Measurements from ENCODE around the gene TTN. TPM values are rescaled to one million over a fixed set of nuclear protein-coding genes. Genes with fewer than 3 reads are reported as not detected.

The TTN gene
- total RNA-seq, 1 experiment from 2014 or later, result 0.05 TPM

- CTCF ChIA-PET, result interaction anchor here (1.0 kb wide), 1 partner anchor 22 kb away, joined by 3 read pairs; no protein-coding TSS in a partner anchor
- RAD21 ChIA-PET (ENCODE audit: low non-redundant PET in 1 of 2, low total read pairs in 2 of 2, uncharacterized antibody in 2 of 2, unreplicated experiment in 2 of 2), result no interaction called here
- Histone ChIP-seq H2AFZ (ENCODE audit: low read depth, low read length, poor library complexity, severe bottlenecking) (no peak overlapping the region), H3K9me3 (ENCODE audit: control insufficient read depth in 1 of 2, insufficient read depth in 1 of 2, low read depth in 1 of 2, low read length in 2 of 2) (no peaks in the 10 kb centered on the region), H3K27me3 (ENCODE audit: insufficient read depth, low read length) (peaks cover 91% of the 10 kb centered on the region), H3K36me3 (ENCODE audit: control insufficient read depth in 1 of 2, insufficient read depth in 2 of 2, low read length in 2 of 2) (no peaks in the 10 kb centered on the region), H3K79me2 (ENCODE audit: insufficient read depth, low read length) (no peaks in the 10 kb centered on the region), H3K4me3 (replicated peaks in 1 of 2; ENCODE audit: low read depth in 1 of 2, low read length in 2 of 2) (no peak overlapping the region), H4K20me1 (ENCODE audit: insufficient read depth) (0 out of 2 replicates have a peak, but pooled peaks cover 6% of the 10 kb centered on the region), H3K27ac (ENCODE audit: low read depth, low read length) (no peak overlapping the region), H3K4me2 (ENCODE audit: low read length) (no peak overlapping the region), H3K9me2 (ENCODE audit: insufficient read depth) (no peaks in the 10 kb centered on the region), H3K4me1 (ENCODE audit: control insufficient read depth in 1 of 2, insufficient read depth in 2 of 2, low read length in 2 of 2) (no peaks in the 10 kb centered on the region), H3K9ac (ENCODE audit: low read length) (no peak overlapping the region)
- POLR2A ChIA-PET, result no interaction called here
- no TSS peak for BruUV-seq (replicated peaks)
- DNase-seq (ENCODE audit: low read depth, low spot score) (no peak), ATAC-seq (no peak)
- no peak for TF ChIP-seq ATF3 (IDR thresholded peaks at IDR 0.05)
- TF ChIP-seq EZH2phosphoT487 (IDR thresholded peaks at IDR 0.05; ENCODE audit: borderline replicate concordance), result no peak
- TF ChIP-seq POLR2A (IDR thresholded peaks at IDR 0.05; ENCODE audit: borderline replicate concordance, extremely low read depth, insufficient read depth, insufficient read length), result no peak
- TF ChIP-seq JUND (IDR thresholded peaks at IDR 0.05), result no peak
- TF ChIP-seq ELF1 (IDR thresholded peaks at IDR 0.05; ENCODE audit: borderline replicate concordance, low read depth), result no peak
- no peak for TF ChIP-seq SIN3A (IDR thresholded peaks at IDR 0.05; ENCODE audit: low read depth)
- no peak for TF ChIP-seq ZNF274 (IDR thresholded peaks at IDR 0.05; ENCODE audit: low read depth, low read length)
- TF ChIP-seq POLR2AphosphoS5 (IDR thresholded peaks at IDR 0.05; ENCODE audit: low read depth, low read length), result no peak
- TF ChIP-seq EZH2 (IDR thresholded peaks at IDR 0.05), result no peak
- TF ChIP-seq RAD21 (IDR thresholded peaks at IDR 0.05; ENCODE audit: low read depth), result no peak
- no peak for TF ChIP-seq FOSL1 (IDR thresholded peaks at IDR 0.05; ENCODE audit: low read depth)
- intact Hi-C loops (cut with micrococcal nuclease), result no loop called here
Observed at GRCh38 chr2:178722296-178722695, 84.9 kb downstream of the TTN start.

GRCh38 chr2:178718988-178719387, 88.2 kb downstream of the TTN start:
- BruUV-seq (replicated peaks), result no TSS peak
- H4K20me1 ChIP-seq (ENCODE audit: insufficient read depth), result 0 out of 2 replicates have a peak, but pooled peaks cover 6% of the 10 kb centered on the region
- intact Hi-C loops (cut with micrococcal nuclease), result no loop called here
- H3K9me3 ChIP-seq (ENCODE audit: control insufficient read depth in 1 of 2, insufficient read depth in 1 of 2, low read depth in 1 of 2, low read length in 2 of 2), result no peaks in the 10 kb centered on the region
- ChIA-PET CTCF (no interaction called here), POLR2A (no interaction called here), RAD21 (ENCODE audit: low non-redundant PET in 1 of 2, low total read pairs in 2 of 2, uncharacterized antibody in 2 of 2, unreplicated experiment in 2 of 2) (no interaction called here)
- no peaks in the 10 kb centered on the region for H3K4me1 ChIP-seq (ENCODE audit: control insufficient read depth in 1 of 2, insufficient read depth in 2 of 2, low read length in 2 of 2)
- H3K79me2 ChIP-seq (ENCODE audit: insufficient read depth, low read length), result no peaks in the 10 kb centered on the region
- no peak overlapping the region for H2AFZ ChIP-seq (ENCODE audit: low read depth, low read length, poor library complexity, severe bottlenecking)
- no peak for DNase-seq (ENCODE audit: low read depth, low spot score)
- H3K9me2 ChIP-seq (ENCODE audit: insufficient read depth), result no peaks in the 10 kb centered on the region
- no peak overlapping the region for H3K4me3 ChIP-seq (replicated peaks in 1 of 2; ENCODE audit: low read depth in 1 of 2, low read length in 2 of 2)
- no peak for ATAC-seq
- no peak overlapping the region for H3K4me2 ChIP-seq (ENCODE audit: low read length)
- peaks cover 89% of the 10 kb centered on the region for H3K27me3 ChIP-seq (ENCODE audit: insufficient read depth, low read length)
- no peak overlapping the region for H3K9ac ChIP-seq (ENCODE audit: low read length)
- no peaks in the 10 kb centered on the region for H3K36me3 ChIP-seq (ENCODE audit: control insufficient read depth in 1 of 2, insufficient read depth in 2 of 2, low read length in 2 of 2)
- H3K27ac ChIP-seq (ENCODE audit: low read depth, low read length), result no peak overlapping the region
- TF ChIP-seq FOSL1 (IDR thresholded peaks at IDR 0.05; ENCODE audit: low read depth) (no peak), CEBPB (IDR thresholded peaks at IDR 0.05; ENCODE audit: low read depth) (no peak), JUND (IDR thresholded peaks at IDR 0.05) (no peak), ELF1 (IDR thresholded peaks at IDR 0.05; ENCODE audit: borderline replicate concordance, low read depth) (no peak), SP1 (IDR thresholded peaks at IDR 0.05; ENCODE audit: low read depth) (no peak), ATF3 (IDR thresholded peaks at IDR 0.05) (no peak), RAD21 (IDR thresholded peaks at IDR 0.05; ENCODE audit: low read depth) (no peak), POLR2A (IDR thresholded peaks at IDR 0.05; ENCODE audit: borderline replicate concordance, extremely low read depth, insufficient read depth, insufficient read length) (no peak), EGR1 (IDR thresholded peaks at IDR 0.05; ENCODE audit: low read depth) (no peak), ZFX (IDR thresholded peaks at IDR 0.05) (no peak), ZNF274 (IDR thresholded peaks at IDR 0.05; ENCODE audit: low read depth, low read length) (no peak), YY1 (IDR thresholded peaks at IDR 0.05; ENCODE audit: extremely low read depth, insufficient replicate concordance, low read depth, low read length) (no peak), EZH2phosphoT487 (IDR thresholded peaks at IDR 0.05; ENCODE audit: borderline replicate concordance) (no peak), TCF7L2 (IDR thresholded peaks at IDR 0.05; ENCODE audit: borderline replicate concordance, extremely low read depth, insufficient read depth, insufficient read length) (no peak), CTCF (IDR thresholded peaks at IDR 0.05 in 2 of 3, conservative IDR thresholded peaks at IDR 0.05 in 1 of 3; ENCODE audit: borderline replicate concordance in 1 of 3, insufficient read depth in 1 of 3, low read depth in 2 of 3, low read length in 2 of 3) (no peak), CBX3 (IDR thresholded peaks at IDR 0.05; ENCODE audit: low read depth) (no peak)

Measured in HCT116 (cell line).